ENCODE data around the gene CMTM8. TPM values are rescaled to one million over a fixed set of nuclear protein-coding genes. Genes with fewer than 3 reads are reported as not detected.

Gene CMTM8
- total and polyA plus RNA-seq, 10 of the 15 experiments (the other 5 are each of a cell fraction or from before 2014, with no cell fraction given) = 0.11 to 0.23 TPM; not detected in 8

GRCh38 chr3:32246079-32246675 lies 7.7 kb downstream of the CMTM8 start (continued):
- TF ChIP-seq, protein P1, sequence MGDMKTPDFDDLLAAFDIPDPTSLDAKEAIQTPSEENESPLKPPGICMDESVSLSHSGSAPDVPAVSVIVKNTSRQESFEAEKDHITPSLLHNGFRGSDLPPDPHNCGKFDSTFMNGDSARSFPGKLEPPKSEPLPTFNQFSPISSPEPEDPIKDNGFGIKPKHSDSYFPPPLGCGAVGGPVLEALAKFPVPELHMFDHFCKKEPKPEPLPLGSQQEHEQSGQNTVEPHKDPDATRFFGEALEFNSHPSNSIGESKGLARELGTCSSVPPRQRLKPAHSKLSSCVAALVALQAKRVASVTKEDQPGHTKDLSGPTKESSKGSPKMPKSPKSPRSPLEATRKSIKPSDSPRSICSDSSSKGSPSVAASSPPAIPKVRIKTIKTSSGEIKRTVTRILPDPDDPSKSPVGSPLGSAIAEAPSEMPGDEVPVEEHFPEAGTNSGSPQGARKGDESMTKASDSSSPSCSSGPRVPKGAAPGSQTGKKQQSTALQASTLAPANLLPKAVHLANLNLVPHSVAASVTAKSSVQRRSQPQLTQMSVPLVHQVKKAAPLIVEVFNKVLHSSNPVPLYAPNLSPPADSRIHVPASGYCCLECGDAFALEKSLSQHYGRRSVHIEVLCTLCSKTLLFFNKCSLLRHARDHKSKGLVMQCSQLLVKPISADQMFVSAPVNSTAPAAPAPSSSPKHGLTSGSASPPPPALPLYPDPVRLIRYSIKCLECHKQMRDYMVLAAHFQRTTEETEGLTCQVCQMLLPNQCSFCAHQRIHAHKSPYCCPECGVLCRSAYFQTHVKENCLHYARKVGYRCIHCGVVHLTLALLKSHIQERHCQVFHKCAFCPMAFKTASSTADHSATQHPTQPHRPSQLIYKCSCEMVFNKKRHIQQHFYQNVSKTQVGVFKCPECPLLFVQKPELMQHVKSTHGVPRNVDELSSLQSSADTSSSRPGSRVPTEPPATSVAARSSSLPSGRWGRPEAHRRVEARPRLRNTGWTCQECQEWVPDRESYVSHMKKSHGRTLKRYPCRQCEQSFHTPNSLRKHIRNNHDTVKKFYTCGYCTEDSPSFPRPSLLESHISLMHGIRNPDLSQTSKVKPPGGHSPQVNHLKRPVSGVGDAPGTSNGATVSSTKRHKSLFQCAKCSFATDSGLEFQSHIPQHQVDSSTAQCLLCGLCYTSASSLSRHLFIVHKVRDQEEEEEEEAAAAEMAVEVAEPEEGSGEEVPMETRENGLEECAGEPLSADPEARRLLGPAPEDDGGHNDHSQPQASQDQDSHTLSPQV (IDR thresholded peaks at IDR 0.05) = no peak
- no peak for TF ChIP-seq NFYB (IDR thresholded peaks at IDR 0.05; ENCODE audit: insufficient read depth, low read depth, low read length)
- TF ChIP-seq CEBPB (IDR thresholded peaks at IDR 0.05; ENCODE audit: borderline replicate concordance in 1 of 2, low read depth in 2 of 2, low read length in 2 of 2) = no peak
- TF ChIP-seq ATF3 (IDR thresholded peaks at IDR 0.05; ENCODE audit: borderline replicate concordance, extremely low read depth, low read depth, low read length) = no peak
- no peak for TF ChIP-seq TARDBP (IDR thresholded peaks at IDR 0.05; ENCODE audit: borderline replicate concordance)
- no peak for TF ChIP-seq GABPA (IDR thresholded peaks at IDR 0.05; ENCODE audit: low read depth)
- no peak for TF ChIP-seq ZNF207 (IDR thresholded peaks at IDR 0.05; ENCODE audit: borderline replicate concordance)
